Spinal cord (tissue), 10 donors: ENCODE measurements around the gene ALG14. TPM values are rescaled to one million over a fixed set of nuclear protein-coding genes. Genes with fewer than 3 reads are reported as not detected.
"Not testable (repeated sequence)": the region's sequence is repeated elsewhere in the genome, so short reads cannot be mapped to it uniquely, and the experiment has no call there.

ENCODE experiments used
- DNase-seq, 6 donors: peaks; one replicate each; pipeline versions ENCODE4 v3.0.0 to v3.0.0-alpha.2; 2013 to 2015; ENCODE audit warnings: low spot score in 6 of 6, low read depth in 4 of 6
- H3K27ac ChIP-seq: one replicate; pipeline ENCODE4 v1.5.1; 2013; ENCODE audit warnings: low read depth, low read length, control low read depth
- H3K27me3 ChIP-seq: one replicate; pipeline ENCODE4 v1.6.1; 2013; ENCODE audit warnings: low read length; ENCODE audit not compliant: control insufficient read depth, insufficient read depth
- H3K36me3 ChIP-seq: one replicate; pipeline ENCODE4 v1.6.1; 2013; ENCODE audit warnings: low read length; ENCODE audit not compliant: control insufficient read depth, insufficient read depth
- H3K4me1 ChIP-seq: one replicate; pipeline ENCODE4 v1.6.1; 2013; ENCODE audit warnings: low read length; ENCODE audit not compliant: control insufficient read depth, insufficient read depth
- H3K4me3 ChIP-seq: one replicate; pipeline ENCODE4 v1.5.1; 2013; ENCODE audit warnings: low read depth, low read length, control low read depth
- H3K9me3 ChIP-seq: one replicate; pipeline ENCODE4 v1.6.1; 2013; ENCODE audit warnings: low read length; ENCODE audit not compliant: control insufficient read depth, insufficient read depth
- WGBS: methylation state at CpG from one replicate; pipeline ENCODE4 v1.1.5; 2013; ENCODE audit warnings: missing lambda C conversion rate; ENCODE audit not compliant: insufficient coverage; 5-methylcytosine and 5-hydroxymethylcytosine counted together
- polyA plus RNA-seq, 2 donors: library from polyadenylated mRNA; unstranded; fragments of 120-200 nt; gene quantifications; one replicate each; pipeline ENCODE4 v1.2.1, GENCODE V29; 2013; ENCODE audit not compliant: insufficient read length in 2 of 2
- total RNA-seq, 2 donors: library from RNA; depleted of rRNA in 1 of 2; stranded (reverse); fragments of 120-200 nt in 1 of 2; fragments of >200 nt in 1 of 2; gene quantifications; one replicate each; pipeline versions ENCODE4 v1.2.3 to v1.2.4, GENCODE V29; 2013 to 2014
- donor health status: healthy.

Gene ALG14
- total and polyA plus RNA-seq, 4 donors = 4.0 to 14.4 (median 8.2) TPM

DNA sequence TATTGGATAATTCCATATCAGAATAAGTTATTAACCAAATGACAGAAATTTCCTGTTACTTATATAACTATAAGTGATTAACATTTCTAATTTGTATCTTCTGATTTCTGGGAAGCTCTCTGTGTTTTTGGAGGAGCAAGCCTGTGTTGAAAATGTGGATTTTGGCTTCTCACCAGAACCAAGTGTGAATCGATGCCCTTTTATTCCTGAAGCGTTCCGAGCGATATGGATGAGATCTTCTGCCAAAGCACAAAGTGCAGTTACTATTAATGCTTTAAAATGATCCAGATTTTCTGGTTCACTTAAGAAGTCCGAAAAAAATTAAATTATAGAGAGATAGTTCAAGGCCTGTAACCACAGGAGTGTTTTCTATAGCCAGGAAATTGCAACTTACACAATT, 22.8 kb downstream of the ALG14 start:
- no CpG with 5 or more reads among the region's 5 CpGs for WGBS
- H3K9me3 ChIP-seq = no peaks in the 10 kb centered on the region
- no peak overlapping the region for H3K27ac ChIP-seq
- no peaks in the 10 kb centered on the region for H3K4me1 ChIP-seq
- H3K27me3 ChIP-seq = no peaks in the 10 kb centered on the region
- H3K4me3 ChIP-seq = no peak overlapping the region
- peak in 2 of 6 donors; percentile 14 to 55 for DNase-seq
- H3K36me3 ChIP-seq = no peaks in the 10 kb centered on the region

DNA sequence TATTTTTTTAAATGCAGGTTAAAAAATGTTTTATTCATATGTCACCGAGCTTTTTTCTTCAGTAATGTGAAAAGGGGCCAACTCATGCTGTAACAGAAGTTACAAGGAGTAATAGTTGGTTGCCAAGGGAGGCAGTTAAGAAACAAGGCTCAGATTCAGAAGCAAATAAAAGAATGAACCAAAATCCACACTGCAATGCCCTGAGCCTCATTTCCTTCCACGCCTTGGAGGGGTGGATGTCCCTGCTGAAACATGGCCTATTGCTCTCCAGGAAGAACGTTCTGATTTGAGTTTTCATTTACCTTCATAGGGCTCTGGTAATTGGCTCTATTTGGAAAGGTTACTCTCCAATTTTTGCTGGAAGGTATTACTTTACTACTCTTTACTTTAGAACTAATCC, 24.4 kb downstream of the ALG14 start:
- peak overlapping the region; percentile 55 for H3K27ac ChIP-seq
- H3K9me3 ChIP-seq = no peaks in the 10 kb centered on the region
- WGBS = no CpG with 5 or more reads among the region's 3 CpGs
- DNase-seq = peak in 2 of 6 donors; percentile 25 to 54
- no peaks in the 10 kb centered on the region for H3K36me3 ChIP-seq
- no peaks in the 10 kb centered on the region for H3K4me1 ChIP-seq
- H3K4me3 ChIP-seq = no peak overlapping the region
- no peaks in the 10 kb centered on the region for H3K27me3 ChIP-seq

- not testable (repeated sequence) for H3K27ac ChIP-seq, H3K9me3 ChIP-seq, H3K4me3 ChIP-seq, H3K36me3 ChIP-seq, DNase-seq, H3K4me1 ChIP-seq, H3K27me3 ChIP-seq
- WGBS = no CpG with 5 or more reads among the region's 3 CpGs
Observed at GRCh38 chr1:95047624-95048023, 25.1 kb downstream of the ALG14 start.

GRCh38 chr1:95046359-95046758, 26.4 kb downstream of the ALG14 start:
- H3K27ac ChIP-seq = no peak overlapping the region
- H3K27me3 ChIP-seq = no peaks in the 10 kb centered on the region
- no peak for DNase-seq
- no peaks in the 10 kb centered on the region for H3K4me1 ChIP-seq
- H3K4me3 ChIP-seq = no peak overlapping the region
- H3K9me3 ChIP-seq = no peaks in the 10 kb centered on the region
- H3K36me3 ChIP-seq = no peaks in the 10 kb centered on the region
- WGBS = 93% methylated on average over 3 of the region's 3 CpGs

- H3K27me3 ChIP-seq = no peaks in the 10 kb centered on the region
- H3K27ac ChIP-seq = peak overlapping the region; percentile 85
- peak; percentile 68 to 95 (median 75) for DNase-seq
- H3K36me3 ChIP-seq = no peaks in the 10 kb centered on the region
- H3K9me3 ChIP-seq = no peaks in the 10 kb centered on the region
- WGBS = 3% methylated on average over 5 of the region's 11 CpGs
- H3K4me1 ChIP-seq = no peaks in the 10 kb centered on the region
- H3K4me3 ChIP-seq = peak overlapping the region; percentile 14
Observed at GRCh38 chr1:95043141-95043980, 29.4 kb downstream of the ALG14 start.

- no peak overlapping the region for H3K4me3 ChIP-seq
- no peaks in the 10 kb centered on the region for H3K4me1 ChIP-seq
- WGBS = 35% methylated on average over 3 of the region's 3 CpGs
- H3K27ac ChIP-seq = peak overlapping the region; percentile 85
- H3K36me3 ChIP-seq = no peaks in the 10 kb centered on the region
- DNase-seq = peak in 2 of 6 donors; percentile 60 to 65
- no peaks in the 10 kb centered on the region for H3K27me3 ChIP-seq
- H3K9me3 ChIP-seq = no peaks in the 10 kb centered on the region
Observed at GRCh38 chr1:95042286-95042685, 30.5 kb downstream of the ALG14 start.

GRCh38 chr1:95041491-95042165, 31.1 kb downstream of the ALG14 start:
- WGBS = no CpG with 5 or more reads among the region's 2 CpGs
- DNase-seq = peak in 4 of 6 donors; percentile 60 to 91 (median 74)
- Histone ChIP-seq H3K27ac (peak overlapping the region; percentile 85), H3K36me3 (no peaks in the 10 kb centered on the region), H3K27me3 (no peaks in the 10 kb centered on the region), H3K4me3 (no peak overlapping the region), H3K9me3 (no peaks in the 10 kb centered on the region), H3K4me1 (no peaks in the 10 kb centered on the region)

DNA sequence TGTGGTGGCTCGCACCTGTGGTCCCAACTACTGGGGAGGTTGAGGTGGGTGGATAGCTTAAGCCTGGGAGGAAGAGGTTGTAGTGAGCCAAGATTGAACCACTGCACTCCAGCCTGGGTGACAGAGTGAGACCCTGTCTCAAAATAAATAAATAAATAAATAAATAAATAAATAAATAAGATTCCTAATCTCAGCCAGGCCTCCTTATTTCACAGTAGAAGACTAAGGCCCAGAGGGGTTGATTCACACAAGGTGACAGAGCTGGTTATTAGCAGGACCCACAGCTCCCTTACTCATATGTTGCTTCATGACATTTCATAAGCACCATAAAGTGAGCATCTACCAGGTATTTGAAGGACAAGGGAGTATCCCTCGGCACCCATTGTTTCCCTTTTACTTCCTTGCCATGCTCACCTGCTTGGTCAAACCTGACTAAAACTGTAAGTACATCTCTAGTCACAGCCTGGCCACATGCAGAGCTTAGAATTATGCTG, 32.7 kb downstream of the ALG14 start:
- H3K27me3 ChIP-seq = no peaks in the 10 kb centered on the region
- no peaks in the 10 kb centered on the region for H3K36me3 ChIP-seq
- no peaks in the 10 kb centered on the region for H3K9me3 ChIP-seq
- no peak overlapping the region for H3K4me3 ChIP-seq
- H3K4me1 ChIP-seq = no peaks in the 10 kb centered on the region
- no peak overlapping the region for H3K27ac ChIP-seq
- WGBS = 100% methylated on average over 1 of the region's 2 CpGs
- no peak for DNase-seq

DNA sequence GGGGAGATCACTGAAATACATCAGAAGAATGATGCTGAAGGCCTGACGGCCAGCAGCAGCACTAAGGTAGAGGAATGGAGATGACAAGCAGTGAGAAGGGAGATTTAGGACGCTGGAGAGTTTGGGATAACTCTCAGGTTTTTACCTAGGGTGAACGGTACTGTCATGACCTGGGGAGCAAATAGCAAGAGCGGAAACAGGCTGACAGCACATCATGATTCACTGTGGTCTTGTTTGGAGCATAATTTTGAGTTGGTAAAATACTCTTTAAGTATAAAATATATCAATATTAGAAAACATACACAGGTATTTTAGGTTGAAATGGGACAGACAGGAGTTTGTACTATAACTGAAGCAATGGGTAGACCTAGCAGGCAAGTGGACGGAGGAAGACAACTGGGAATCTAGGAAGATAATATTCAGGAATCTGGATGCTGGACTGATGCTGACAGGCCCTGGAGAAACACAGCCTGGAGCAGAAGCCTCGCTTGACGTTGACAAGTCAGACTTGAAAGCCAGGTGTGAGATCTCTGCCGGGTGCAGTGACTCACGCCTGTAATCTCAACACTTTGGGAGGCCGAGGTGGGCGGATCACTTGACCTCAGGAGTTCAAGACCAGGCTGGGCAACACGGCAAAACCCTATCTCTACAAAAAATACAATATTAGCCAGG, 33.3 kb downstream of the ALG14 start:
- no peaks in the 10 kb centered on the region for H3K9me3 ChIP-seq
- WGBS = 95% methylated on average over 6 of the region's 12 CpGs
- H3K4me3 ChIP-seq = no peak overlapping the region
- H3K27ac ChIP-seq = no peak overlapping the region
- H3K4me1 ChIP-seq = no peaks in the 10 kb centered on the region
- DNase-seq = no peak
- H3K36me3 ChIP-seq = no peaks in the 10 kb centered on the region
- H3K27me3 ChIP-seq = no peaks in the 10 kb centered on the region
